Measurements from ENCODE around the gene MRM1.

MRM1 gene

DNA sequence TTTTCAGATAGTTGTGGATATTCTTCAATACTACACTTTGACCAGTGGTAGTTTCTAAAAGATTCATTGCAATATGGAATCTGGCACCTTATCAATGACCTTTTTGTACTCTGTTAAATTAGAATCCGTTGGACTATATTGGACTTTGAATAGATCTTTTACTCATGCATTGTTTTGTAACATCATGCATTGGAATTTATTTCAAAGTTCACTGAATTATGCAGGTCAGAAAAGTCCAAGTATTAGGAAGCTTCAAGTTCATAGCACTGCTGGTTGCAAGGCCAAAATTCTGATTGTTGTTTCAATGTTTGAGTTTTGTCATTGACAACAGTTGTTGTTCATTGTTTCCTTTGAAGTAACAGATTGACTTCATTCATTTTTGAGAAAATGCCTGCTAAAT lies 17.6 kb upstream of the MRM1 start:
- TF ChIP-seq, protein P1, sequence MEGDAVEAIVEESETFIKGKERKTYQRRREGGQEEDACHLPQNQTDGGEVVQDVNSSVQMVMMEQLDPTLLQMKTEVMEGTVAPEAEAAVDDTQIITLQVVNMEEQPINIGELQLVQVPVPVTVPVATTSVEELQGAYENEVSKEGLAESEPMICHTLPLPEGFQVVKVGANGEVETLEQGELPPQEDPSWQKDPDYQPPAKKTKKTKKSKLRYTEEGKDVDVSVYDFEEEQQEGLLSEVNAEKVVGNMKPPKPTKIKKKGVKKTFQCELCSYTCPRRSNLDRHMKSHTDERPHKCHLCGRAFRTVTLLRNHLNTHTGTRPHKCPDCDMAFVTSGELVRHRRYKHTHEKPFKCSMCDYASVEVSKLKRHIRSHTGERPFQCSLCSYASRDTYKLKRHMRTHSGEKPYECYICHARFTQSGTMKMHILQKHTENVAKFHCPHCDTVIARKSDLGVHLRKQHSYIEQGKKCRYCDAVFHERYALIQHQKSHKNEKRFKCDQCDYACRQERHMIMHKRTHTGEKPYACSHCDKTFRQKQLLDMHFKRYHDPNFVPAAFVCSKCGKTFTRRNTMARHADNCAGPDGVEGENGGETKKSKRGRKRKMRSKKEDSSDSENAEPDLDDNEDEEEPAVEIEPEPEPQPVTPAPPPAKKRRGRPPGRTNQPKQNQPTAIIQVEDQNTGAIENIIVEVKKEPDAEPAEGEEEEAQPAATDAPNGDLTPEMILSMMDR (IDR thresholded peaks at IDR 0.05; ENCODE audit: insufficient read depth, low read depth, low read length, missing control alignments): no peak
- H3K4me3 ChIP-seq (ENCODE audit: low read depth, low read length): no peak overlapping the region
- DNase-seq (ENCODE audit: low read depth): no peak

DNA sequence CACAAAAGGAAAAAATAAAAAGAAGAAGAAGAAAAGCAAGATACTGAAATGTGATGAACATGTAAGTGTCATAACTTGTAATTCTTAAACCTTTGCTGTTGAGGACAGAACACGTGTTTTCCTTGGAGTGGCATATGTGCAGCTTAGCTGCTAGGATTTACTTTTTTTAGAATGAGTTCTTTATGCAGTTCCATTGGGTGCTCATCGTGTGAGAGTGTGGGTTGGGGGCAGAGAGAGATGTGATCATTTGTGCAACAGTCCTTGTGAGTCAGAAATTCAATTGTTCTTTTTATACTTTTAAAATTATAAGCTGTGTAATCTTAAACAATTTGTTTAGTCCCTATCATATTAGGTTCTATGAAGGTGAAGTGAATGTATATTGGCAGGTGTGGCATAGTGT lies 15.2 kb upstream of the MRM1 start:
- H3K4me3 ChIP-seq (ENCODE audit: low read depth, low read length): no peak overlapping the region
- TF ChIP-seq, protein P1 (IDR thresholded peaks at IDR 0.05; ENCODE audit: insufficient read depth, low read depth, low read length, missing control alignments): no peak
- no peak for DNase-seq (ENCODE audit: low read depth)

DNA sequence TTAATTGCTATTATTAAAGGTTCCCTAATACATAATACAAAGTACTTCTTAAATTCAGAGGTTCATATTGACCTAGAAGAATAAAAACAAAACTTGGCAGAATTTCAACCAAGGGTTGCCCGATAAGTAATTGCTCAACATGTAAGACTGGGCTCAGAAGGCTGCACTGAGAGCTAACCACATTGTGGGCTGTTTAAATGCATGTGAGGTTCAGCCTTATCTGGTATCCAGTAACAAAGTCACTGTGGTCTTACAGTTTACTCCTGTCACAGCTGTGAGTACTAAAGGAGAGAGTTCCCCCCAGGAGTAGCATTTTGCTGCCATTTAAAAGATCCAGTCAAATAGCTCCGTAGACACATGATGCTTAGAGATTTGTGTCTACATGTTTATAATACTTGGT lies 11.3 kb upstream of the MRM1 start:
- TF ChIP-seq, protein P1 (IDR thresholded peaks at IDR 0.05; ENCODE audit: insufficient read depth, low read depth, low read length, missing control alignments): no peak
- peak; percentile 31 for DNase-seq (ENCODE audit: low read depth)
- no peak overlapping the region for H3K4me3 ChIP-seq (ENCODE audit: low read depth, low read length)

DNA sequence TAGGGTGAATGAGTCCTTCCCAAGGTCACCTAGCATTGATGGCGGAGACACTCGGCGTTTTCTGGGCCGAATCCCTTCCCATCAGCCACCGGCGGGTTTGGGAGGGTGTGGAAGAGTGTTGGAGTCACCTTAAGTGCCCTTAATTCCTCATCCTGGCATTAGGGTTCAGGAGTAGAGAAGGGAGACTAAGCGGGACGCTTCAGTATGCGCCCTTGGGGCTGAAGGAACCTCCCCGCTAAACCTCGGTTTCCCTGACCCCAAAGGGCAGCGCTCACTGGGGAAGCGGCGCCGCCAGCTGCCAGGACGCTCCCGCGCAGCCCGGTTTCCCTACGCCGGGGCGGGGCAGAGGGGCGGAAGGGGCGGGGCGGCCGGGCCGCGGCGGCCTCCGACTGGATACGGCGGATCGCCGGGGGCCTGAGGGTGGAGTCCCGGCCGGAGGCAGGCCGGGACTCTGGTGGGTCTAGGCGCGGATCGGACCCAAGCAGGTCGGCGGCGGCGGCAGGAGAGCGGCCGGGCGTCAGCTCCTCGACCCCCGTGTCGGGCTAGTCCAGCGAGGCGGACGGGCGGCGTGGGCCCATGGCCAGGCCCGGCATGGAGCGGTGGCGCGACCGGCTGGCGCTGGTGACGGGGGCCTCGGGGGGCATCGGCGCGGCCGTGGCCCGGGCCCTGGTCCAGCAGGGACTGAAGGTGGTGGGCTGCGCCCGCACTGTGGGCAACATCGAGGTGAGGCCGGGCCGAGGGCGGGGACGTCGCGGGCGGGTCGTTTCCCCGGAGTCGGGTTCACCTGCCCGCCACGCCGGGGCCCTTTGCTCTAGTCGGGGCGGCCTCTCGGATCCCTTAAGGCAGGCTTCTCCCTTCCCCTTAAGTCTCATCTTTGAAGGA lies 9.7 kb upstream of the MRM1 start, which contains the start of gene DHRS11:
Gene DHRS11 (plus strand): TSS at position 446 of the 882 bp plus-strand sequence. CDS start 131 bp downstream, at position 577.
- peak; percentile 86 for DNase-seq (ENCODE audit: low read depth)
- H3K4me3 ChIP-seq (ENCODE audit: low read depth, low read length): peak within 1 kb of the TSS; percentile 66
- TF ChIP-seq, protein P1 (IDR thresholded peaks at IDR 0.05; ENCODE audit: insufficient read depth, low read depth, low read length, missing control alignments): no peak

DNA sequence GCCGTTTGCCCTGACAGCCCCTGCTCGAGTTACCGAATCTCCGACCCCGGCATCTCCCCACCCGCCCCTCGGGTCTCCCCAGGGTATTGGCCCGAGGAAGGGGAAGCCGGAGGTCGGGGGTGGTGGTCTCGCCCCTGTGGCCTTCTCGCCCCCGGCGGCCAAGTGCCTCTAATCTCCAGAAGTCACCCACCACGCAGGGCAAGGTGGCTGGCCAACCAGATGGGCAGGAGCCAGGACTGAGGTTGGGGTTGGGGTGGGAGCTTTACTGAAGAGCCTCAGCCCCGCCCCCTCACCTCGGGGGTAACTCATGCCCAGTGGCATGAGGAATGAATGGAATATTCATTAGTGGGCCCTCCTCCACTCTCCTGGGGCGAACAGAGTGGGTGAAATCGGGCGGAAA lies 9.1 kb upstream of the MRM1 start:
- TF ChIP-seq, protein P1 (IDR thresholded peaks at IDR 0.05; ENCODE audit: insufficient read depth, low read depth, low read length, missing control alignments): no peak
- DNase-seq (ENCODE audit: low read depth): peak; percentile 25
- peak overlapping the region; percentile 66 for H3K4me3 ChIP-seq (ENCODE audit: low read depth, low read length)

DNA sequence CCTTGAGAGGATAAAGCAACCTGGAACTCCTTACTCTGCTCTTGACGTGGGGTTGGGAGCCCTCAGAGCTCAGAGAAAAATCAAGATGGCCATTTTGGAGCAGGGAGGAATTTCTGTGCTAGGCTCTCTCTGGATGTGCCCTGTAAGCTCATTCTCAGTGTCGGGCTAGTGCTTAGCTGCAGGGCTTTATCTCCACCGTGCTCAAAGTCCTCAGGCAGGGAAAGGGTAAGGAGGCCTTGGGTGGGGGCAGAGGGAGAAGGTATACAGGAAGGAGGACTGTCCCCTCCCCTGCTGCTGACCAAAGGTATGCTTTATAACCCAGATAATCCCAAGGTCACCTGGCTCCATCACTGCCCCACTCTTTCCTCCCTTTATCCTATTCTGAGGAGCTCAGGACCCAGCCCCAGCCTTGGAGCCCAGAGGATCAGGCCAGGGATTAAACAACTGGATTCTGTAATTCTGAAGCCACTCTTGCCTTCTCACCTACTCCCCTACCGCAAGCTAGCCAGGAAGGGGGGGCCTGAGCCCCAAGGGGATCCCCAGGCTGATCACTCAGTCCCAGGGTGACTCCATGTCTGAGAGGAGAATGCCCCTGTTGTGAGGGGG lies 8.6 kb upstream of the MRM1 start:
- TF ChIP-seq, protein P1 (IDR thresholded peaks at IDR 0.05; ENCODE audit: insufficient read depth, low read depth, low read length, missing control alignments): no peak
- H3K4me3 ChIP-seq (ENCODE audit: low read depth, low read length): peak overlapping the region; percentile 66
- no peak for DNase-seq (ENCODE audit: low read depth)

Data from GM12865 (cell line).